Skin epidermis (tissue), 12 donors: ENCODE data around the gene NPB.

Source experiments
- H3K27ac ChIP-seq, 21 experiments: fragments of 200-600 bp; sonication (generic) in 11 of 21; one replicate each; pipeline ENCODE4 v1.5.0; 2020; ENCODE audit warnings: mild to moderate bottlenecking in 3 of 21, inconsistent platforms in 2 of 21, moderate library complexity in 2 of 21
- H3K4me3 ChIP-seq, 7 experiments: fragments of 200-600 bp; sonication (generic) in 2 of 7; one replicate each; pipeline ENCODE4 v1.5.0; 2020; ENCODE audit warnings: inconsistent platforms in 2 of 7, mild to moderate bottlenecking in 2 of 7, moderate library complexity in 1 of 7

The NPB gene

GRCh38 chr17:81921996-81922565 is 20.0 kb downstream of the NPB start:
- Histone ChIP-seq H3K27ac (peak overlapping the region in 2 of 21 experiments; percentile 18 to 38), H3K4me3 (no peak overlapping the region)

GRCh38 chr17:81922566-81923301 is 20.7 kb downstream of the NPB start:
- H3K4me3 ChIP-seq = peak overlapping the region in 3 of 7 experiments; percentile 8 to 13 (median 8)

GRCh38 chr17:81923302-81924260 is 21.5 kb downstream of the NPB start:
- peak overlapping the region in 3 of 7 experiments; percentile 8 to 13 (median 8) for H3K4me3 ChIP-seq
- peak overlapping the region in 17 of 21 experiments; percentile 37 to 80 (median 62) for H3K27ac ChIP-seq

More at GRCh38 chr17:81922566-81923301, 20.7 kb downstream of the NPB start:
- H3K27ac ChIP-seq = peak overlapping the region in 15 of 21 experiments; percentile 46 to 80 (median 63)

GRCh38 chr17:81924557-81925532 is 22.8 kb downstream of the NPB start:
- peak overlapping the region in 11 of 21 experiments; percentile 7 to 80 (median 60) for H3K27ac ChIP-seq
- H3K4me3 ChIP-seq = no peak overlapping the region

GRCh38 chr17:81925860-81926450 is 23.9 kb downstream of the NPB start:
- Histone ChIP-seq H3K4me3 (peak overlapping the region; percentile 71 to 97 (median 93)), H3K27ac (peak overlapping the region in 20 of 21 experiments; percentile 30 to 98 (median 94))

- H3K4me3 ChIP-seq = peak overlapping the region; percentile 71 to 97 (median 93)
- peak overlapping the region; percentile 82 to 98 (median 93) for H3K27ac ChIP-seq
These were observed 24.6 kb downstream of the NPB start for GRCh38 chr17:81926451-81927151.

- H3K27ac ChIP-seq = peak overlapping the region; percentile 82 to 98 (median 93)
- peak overlapping the region; percentile 71 to 97 (median 93) for H3K4me3 ChIP-seq
These were observed 25.2 kb downstream of the NPB start for GRCh38 chr17:81927152-81927652.

- peak within 1 kb of the TSS; percentile 82 to 98 (median 93) for H3K27ac ChIP-seq
- peak within 1 kb of the TSS; percentile 71 to 97 (median 93) for H3K4me3 ChIP-seq
These were observed 25.9 kb downstream of the NPB start, which contains the start of gene MAFG for GRCh38 chr17:81927653-81928543. TSS of gene MAFG (minus strand) at chr17:81927735. CDS start at chr17:81923185, 4,550 bp downstream.

- Histone ChIP-seq H3K27ac (peak overlapping the region in 8 of 21 experiments; percentile 29 to 98 (median 62)), H3K4me3 (peak overlapping the region; percentile 49 to 97 (median 93))
These were observed 26.7 kb downstream of the NPB start for GRCh38 chr17:81928544-81929252.

GRCh38 chr17:81929253-81930141 is 27.5 kb downstream of the NPB start:
- Histone ChIP-seq H3K27ac (no peak overlapping the region), H3K4me3 (no peak overlapping the region)

GRCh38 chr17:81930142-81931125 is 28.4 kb downstream of the NPB start:
- no peak overlapping the region for H3K27ac ChIP-seq
- H3K4me3 ChIP-seq = no peak overlapping the region

- no peak overlapping the region for H3K4me3 ChIP-seq
- H3K27ac ChIP-seq = no peak overlapping the region
These were observed 29.1 kb downstream of the NPB start for GRCh38 chr17:81931189-81931556.

- Histone ChIP-seq H3K27ac (no peak overlapping the region), H3K4me3 (no peak overlapping the region)
These were observed 29.7 kb downstream of the NPB start for GRCh38 chr17:81931557-81932332.
